Caki2 (cell line): Measurements from ENCODE around the gene CENPW. TPM values are rescaled to one million over a fixed set of nuclear protein-coding genes. Genes with fewer than 3 reads are reported as not detected.

ENCODE experiments used
- DNase-seq: peaks from one replicate; pipeline ENCODE4 v3.0.0-alpha.2; 2015; ENCODE audit warnings: low read depth
- in situ Hi-C: cut with HindIII; loops from 2 replicates; pipeline ENCODE4 v1.10.0; 2016; ENCODE audit warnings: low sequenced_read_pairs, low pct_unique_long_range_greater_than_20kb, mixed read lengths
- total RNA-seq: library from RNA; depleted of rRNA; stranded (reverse); fragments of >200 nt; shearing (Covaris generic); gene quantifications from 2 replicates; pipeline ENCODE4 v1.2.3, GENCODE V29; 2014; ENCODE audit warnings: low replicate concordance

The CENPW gene
- total RNA-seq, 1 experiment from 2014 or later = 23.3 TPM

GRCh38 chr6:126361832-126362440 lies 22.0 kb downstream of the CENPW start:
- DNase-seq = no peak
- in situ Hi-C loops = no loop called here

DNA sequence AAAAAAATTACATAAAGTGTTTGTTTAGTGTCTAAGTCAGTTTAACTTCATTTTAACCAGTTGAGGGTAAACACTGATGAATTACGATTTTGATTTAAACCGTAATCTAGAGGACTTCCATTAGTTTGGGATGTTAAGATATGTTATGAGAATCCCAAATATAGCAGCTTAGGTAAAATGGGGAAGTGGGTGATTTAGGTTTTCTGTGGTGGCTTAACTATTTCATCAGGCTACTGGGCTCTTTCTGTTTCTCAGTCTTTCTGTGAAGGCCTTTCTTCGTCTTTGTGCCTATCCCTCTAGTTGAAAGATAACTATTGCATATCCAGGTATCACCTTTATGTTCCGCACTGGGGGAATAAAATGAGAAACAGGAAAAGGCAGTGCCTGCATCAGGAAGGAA lies 27.9 kb downstream of the CENPW start:
- in situ Hi-C loops = no loop called here
- DNase-seq = no peak

GRCh38 chr6:126372626-126373025 lies 32.7 kb downstream of the CENPW start:
- no peak for DNase-seq
- in situ Hi-C loops = no loop called here

DNA sequence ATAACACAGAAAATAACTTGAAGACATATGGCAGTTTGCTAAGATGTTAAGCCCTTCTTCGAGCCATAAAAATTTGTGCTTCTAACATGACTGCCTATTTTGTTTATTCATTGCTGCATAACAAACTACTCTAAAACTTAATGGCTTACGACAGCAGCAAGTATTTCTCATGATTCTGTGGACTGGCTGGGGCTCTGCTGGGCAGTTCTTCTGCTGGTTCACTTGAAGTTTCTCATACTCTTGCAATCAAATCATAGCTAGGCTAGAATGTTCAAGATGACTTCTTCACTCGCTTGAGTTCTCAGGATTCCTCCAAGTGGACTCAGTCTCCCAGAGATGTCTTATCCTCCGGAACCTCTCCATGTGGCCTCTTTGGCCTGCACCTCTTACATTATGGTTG lies 33.4 kb downstream of the CENPW start:
- in situ Hi-C loops = no loop called here
- DNase-seq = no peak

DNA sequence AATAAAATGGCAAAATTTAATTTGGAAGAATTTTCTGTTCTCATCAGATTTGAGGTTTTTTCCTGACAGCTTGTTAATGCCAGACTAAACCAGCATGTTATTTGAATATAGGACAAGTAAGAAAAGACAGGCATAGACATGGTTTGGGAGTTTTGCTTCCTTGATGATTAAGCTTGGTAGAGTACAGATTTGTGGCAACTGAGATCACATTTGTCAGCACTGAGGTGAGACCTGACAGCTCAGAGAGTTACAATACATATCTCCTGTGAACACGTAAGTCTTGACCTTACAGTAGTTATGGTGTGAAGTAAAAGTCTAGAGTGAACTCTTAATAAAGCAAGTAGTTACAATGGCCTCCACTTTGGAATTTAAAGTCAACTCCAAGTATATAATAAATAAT lies 34.5 kb downstream of the CENPW start:
- DNase-seq = no peak
- in situ Hi-C loops = no loop called here

- in situ Hi-C loops = no loop called here
- no peak for DNase-seq
Measured at GRCh38 chr6:126376682-126377081, 36.8 kb downstream of the CENPW start.

GRCh38 chr6:126377594-126378153 lies 37.8 kb downstream of the CENPW start:
- in situ Hi-C loops = no loop called here
- no peak for DNase-seq

DNA sequence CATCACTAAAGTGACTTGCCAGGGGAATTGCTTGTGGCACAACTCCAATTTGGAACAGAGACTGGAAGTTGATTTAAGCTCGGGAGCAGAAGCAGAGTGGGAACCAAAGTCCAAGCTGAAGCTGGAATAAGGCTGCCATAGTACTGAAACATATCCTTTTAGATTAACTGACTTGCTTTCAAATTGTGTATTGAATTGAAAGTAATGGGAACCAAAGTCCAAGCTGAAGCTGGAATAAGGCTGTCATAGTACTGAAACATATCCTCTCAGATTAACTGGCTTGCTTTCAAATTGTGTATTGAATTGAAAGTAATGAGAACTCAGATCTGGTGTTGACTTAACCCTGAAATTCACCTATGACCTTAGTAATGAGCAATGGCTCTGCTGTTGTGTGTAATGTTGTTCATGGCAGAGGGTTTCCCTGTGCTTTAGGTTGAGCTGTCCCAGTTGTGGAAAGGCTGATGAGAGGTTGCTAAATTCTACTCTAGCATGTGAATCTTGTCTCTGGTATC lies 40.2 kb downstream of the CENPW start:
- in situ Hi-C loops = no loop called here
- DNase-seq = no peak

DNA sequence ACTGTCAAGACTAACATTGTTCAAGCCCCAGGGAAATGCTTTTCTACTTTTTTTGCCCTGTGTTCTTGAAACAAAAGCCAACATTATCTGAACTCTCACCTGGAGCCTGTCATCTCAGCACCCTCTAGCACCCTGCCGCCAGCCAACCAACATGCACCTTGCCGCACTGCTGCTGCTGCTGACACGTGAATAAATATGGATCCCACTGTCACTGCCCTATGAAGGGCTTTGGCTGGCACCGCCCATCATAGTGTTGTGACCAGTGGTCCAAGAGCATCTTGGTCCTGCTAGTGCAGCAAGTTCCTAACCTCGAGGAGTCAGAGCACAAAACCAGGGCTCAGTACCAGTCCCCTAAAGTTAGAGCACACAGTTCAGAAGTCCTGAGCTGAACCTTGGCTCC lies 41.6 kb downstream of the CENPW start:
- in situ Hi-C loops = no loop called here
- DNase-seq = no peak

GRCh38 chr6:126383203-126383602 lies 43.3 kb downstream of the CENPW start:
- DNase-seq = no peak
- in situ Hi-C loops = no loop called here

DNA sequence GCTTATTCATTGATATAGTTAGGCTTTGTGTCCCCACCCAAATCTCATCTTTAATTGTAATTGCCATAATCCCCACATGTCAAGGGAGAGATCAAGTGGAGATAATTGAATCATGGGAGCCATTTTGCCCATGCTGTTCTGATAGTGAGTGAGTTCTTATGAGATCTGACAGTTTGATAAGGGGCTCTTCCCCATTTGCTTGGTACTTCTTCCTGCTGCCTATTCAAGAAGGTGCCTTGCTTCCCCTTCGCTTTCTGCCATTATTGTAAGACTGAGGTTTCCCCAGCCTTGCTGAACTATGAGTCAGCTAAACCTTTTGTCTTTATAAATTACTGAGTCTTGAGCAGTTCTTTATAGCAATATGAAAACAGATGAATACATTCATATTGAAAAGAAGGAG lies 45.6 kb downstream of the CENPW start:
- no peak for DNase-seq
- in situ Hi-C loops = no loop called here

DNA sequence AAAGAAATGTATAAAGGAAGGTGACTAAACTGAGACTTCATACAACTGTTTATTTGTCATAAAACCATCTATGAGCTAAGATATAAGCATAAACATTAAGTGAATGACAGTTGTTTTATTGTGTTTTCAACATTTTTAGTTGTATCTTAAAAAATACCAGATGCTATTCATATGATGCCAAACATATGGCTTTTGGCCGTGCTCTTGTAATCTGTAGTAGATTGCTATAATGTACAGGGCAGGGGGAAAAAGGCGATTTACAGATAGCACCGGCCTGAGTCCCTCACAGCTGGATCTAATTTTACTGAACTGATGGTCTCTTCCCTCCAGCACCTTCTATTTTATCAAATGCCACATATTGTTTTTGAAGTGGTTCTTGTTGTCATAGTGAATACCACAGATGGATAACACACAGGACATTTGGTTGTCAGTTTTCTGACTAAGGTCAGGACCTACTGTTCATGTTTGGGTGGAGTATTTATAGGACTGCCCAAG lies 48.2 kb downstream of the CENPW start:
- DNase-seq = no peak
- in situ Hi-C loops = no loop called here

GRCh38 chr6:126396131-126396530 lies 56.2 kb downstream of the CENPW start:
- in situ Hi-C loops = no loop called here
- no peak for DNase-seq
